ENCODE measurements around the gene EPHA3.

- TF ChIP-seq POLR2A (IDR thresholded peaks at IDR 0.05): no peak
- TF ChIP-seq, protein P1, sequence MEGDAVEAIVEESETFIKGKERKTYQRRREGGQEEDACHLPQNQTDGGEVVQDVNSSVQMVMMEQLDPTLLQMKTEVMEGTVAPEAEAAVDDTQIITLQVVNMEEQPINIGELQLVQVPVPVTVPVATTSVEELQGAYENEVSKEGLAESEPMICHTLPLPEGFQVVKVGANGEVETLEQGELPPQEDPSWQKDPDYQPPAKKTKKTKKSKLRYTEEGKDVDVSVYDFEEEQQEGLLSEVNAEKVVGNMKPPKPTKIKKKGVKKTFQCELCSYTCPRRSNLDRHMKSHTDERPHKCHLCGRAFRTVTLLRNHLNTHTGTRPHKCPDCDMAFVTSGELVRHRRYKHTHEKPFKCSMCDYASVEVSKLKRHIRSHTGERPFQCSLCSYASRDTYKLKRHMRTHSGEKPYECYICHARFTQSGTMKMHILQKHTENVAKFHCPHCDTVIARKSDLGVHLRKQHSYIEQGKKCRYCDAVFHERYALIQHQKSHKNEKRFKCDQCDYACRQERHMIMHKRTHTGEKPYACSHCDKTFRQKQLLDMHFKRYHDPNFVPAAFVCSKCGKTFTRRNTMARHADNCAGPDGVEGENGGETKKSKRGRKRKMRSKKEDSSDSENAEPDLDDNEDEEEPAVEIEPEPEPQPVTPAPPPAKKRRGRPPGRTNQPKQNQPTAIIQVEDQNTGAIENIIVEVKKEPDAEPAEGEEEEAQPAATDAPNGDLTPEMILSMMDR (IDR thresholded peaks at IDR 0.05): no peak
Measured at GRCh38 chr3:89455240-89455639, 347.8 kb downstream of the EPHA3 start.

All from prostate gland (tissue), 2 donors.